ENCODE measurements around the gene DSCAML1. TPM values are rescaled to one million over a fixed set of nuclear protein-coding genes. Genes with fewer than 3 reads are reported as not detected.

DSCAML1 gene
- total and polyA plus RNA-seq, 9 of the 15 experiments (the other 6 are each of a cell fraction or from before 2014, with no cell fraction given), result not detected

- TF ChIP-seq CLOCK (CRISPR knock-in tag; IDR thresholded peaks at IDR 0.05; ENCODE audit: borderline replicate concordance) (no peak), HMG20A (CRISPR knock-in tag; conservative IDR thresholded peaks at IDR 0.05) (no peak), HNRNPH1 (optimal IDR thresholded peaks at IDR 0.05; ENCODE audit: low read depth, low read length) (no peak), SMARCA4 (IDR thresholded peaks at IDR 0.05) (no peak), ZNF449 (CRISPR knock-in tag; IDR thresholded peaks at IDR 0.05) (no peak), KHSRP (IDR thresholded peaks at IDR 0.05) (no peak), EGR1 (conservative IDR thresholded peaks at IDR 0.05) (no peak)
Measured at GRCh38 chr11:117702946-117703598, 93.9 kb downstream of the DSCAML1 start (continued).

Measured in K562 (cell line).